CD1c-positive myeloid dendritic cell (primary cell): ENCODE measurements around the gene PITRM1.
"Not testable (repeated sequence)": the region's sequence is repeated elsewhere in the genome, so short reads cannot be mapped to it uniquely, and the experiment has no call there.

ENCODE experiments used
- DNase-seq: peaks from one replicate; pipeline ENCODE4 v3.0.0-alpha.2; 2016; ENCODE audit errors: extremely low spot score

PITRM1 gene

DNA sequence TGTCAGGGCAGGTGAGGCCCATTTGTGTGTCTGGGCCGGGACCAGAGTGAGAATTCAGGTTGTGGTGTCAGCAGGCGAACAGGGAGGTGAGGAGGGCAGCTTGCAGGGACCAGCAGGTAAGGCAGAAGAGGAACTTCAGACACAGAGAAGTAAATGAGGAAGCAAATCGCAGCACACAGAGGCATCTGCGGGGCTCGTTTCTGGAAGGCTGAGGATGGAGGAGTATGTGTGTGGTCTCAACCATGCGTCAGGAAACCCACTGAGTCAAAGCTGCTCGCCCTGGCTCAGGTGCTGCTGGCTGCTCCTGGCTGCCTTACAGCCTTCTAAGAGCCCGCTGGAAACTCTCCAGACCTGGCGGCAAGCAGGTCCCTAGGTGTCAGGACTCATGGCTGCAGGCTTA, 26.9 kb upstream of the PITRM1 start:
- no peak for DNase-seq

DNA sequence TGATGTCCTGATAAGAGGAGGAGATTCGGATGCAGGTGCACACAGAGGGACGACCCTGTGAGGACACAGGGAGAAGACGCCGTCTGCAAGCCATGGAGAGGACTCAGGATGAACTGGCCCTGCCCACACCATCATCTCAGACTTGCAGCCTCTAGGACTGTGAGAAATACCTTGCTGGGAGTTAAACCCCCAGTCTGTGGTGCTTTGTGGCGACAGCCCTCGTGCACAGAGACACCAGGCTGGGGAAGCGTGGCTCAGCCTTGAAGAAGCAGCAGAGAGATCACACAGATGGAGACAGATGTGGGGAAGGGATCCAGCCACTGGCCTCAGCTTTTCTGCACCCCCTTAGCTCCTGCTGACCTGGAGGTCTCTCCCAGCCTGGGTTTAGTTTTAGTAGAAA, 26.3 kb upstream of the PITRM1 start:
- no peak for DNase-seq

DNA sequence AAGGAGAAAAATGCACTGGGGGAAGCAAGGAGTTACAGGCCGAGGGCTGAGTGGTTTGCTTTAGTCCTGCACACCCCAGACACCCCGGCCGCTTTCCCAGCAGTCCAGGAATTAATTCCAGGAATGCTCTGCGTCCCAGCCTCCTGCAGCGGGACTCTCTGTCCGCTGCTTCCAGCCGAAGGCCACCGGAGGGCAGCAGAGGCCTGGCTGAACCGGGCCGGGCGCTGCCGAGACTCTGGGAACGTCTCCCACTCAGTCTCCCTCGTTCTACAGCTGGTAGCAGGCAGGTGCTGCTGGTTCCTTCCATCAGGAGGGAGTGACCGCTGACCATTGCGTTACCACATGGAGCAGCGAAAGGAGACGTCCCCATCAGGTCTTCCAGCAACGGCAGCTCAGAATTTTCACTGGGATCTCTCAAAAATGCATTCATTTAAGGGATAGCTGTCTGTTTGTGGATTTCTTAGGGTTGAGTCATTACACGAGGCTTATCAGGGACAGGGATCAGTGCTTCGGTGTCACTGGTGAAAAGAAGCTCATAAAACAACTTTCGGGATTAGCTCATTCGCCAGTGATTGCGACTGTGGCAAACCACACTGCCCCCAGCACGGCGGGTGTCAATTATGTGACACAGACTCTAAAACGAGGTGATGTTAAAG, 24.9 kb upstream of the PITRM1 start:
- DNase-seq: peak; percentile 64

DNA sequence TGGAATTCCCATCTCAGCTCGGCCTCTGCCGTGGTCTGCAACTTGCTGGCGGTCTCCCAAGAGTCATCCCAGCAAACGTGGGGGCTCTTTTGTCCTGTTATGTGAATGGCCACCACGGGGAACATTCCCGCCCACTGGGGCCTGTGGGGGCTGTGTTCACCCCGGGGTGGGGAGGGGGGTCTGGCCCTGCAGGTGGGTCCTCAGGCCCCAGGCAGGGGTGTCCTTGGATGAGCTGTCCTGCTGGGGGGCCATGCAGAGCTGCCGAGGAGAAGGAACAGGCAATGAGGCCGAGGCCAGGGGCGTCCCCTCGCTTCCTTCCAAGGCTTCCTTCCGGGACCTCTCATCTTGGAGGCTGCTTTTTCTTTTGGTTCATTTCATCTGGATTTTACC, 24.4 kb upstream of the PITRM1 start:
- DNase-seq: no peak

DNA sequence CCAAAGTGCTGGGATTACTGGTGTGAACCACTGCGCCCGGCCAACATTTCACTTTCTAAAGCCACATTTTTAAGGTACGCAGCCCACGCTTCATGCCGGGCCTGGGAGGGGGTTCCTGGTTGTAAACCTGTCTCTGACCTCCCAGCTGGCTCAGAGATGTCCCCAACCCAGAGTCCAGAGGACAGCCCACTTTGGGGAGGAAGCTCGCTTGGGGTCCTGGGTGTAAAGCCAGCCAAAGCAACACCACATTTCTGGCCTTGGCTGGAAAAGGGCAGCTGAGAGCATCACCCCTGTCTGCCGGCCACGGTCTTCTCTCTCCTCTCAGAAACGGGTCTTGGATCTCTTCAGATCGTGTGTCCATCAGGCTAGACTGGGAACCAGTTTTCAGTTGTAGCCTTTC, 23.9 kb upstream of the PITRM1 start:
- DNase-seq: no peak

DNA sequence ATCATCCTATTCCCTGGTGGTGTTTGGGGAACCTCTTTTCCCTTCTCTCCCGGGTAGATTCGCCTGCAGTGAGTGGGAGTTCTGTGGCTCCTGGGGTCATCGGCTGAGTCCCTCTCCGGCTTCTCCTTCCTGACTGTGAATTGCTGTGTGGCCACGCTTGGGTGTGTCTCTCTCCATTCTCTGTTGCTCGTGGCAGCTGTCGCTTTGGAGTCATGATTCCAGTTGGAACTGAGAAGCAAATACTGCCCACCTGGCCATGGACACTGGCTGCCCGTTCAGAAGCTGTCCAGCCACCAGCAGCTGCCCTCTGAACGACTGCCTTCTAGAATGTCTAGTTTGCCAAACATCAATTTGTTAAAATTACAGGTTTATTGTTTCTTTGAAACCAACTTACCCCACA, 23.1 kb upstream of the PITRM1 start:
- DNase-seq: no peak

DNA sequence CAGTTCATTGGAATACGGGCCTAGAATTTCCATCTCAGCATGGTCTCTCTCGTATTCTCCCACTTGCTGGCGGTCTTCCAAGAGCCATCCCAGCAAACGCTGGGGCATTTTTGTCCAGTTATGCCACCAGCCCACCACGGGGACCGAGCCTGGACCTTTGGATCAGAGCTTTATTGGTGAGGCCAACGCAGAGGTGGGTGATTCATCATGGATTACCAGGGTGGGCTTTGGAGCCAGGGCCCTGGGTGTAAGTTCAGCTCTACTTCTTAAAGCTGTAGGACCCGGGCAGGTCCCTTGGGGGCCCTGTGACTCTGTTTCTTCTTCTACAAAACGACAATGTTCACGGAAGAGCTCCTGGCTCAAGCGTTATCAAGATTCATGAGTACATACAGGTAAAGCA, 22.7 kb upstream of the PITRM1 start:
- no peak for DNase-seq

DNA sequence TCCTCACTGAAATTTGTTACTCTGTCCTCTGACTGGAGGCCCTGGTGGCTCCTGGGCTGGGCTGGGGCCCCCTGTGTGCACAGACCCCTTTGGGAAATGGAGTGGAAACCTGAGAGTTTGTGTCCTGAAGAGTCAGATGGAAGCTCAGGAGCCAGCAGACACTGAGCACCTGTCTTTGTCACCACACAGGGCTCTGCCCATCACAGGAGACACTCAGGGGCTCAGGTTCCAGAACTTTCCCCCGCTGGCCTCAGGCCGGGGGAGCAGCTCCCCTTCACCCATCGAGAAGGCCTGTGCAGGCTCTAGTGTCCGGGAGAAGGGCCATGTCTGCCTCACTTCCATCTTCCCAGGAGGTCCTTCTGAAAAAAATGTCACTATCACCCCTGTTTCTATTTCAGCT, 22.3 kb upstream of the PITRM1 start:
- DNase-seq: no peak

DNA sequence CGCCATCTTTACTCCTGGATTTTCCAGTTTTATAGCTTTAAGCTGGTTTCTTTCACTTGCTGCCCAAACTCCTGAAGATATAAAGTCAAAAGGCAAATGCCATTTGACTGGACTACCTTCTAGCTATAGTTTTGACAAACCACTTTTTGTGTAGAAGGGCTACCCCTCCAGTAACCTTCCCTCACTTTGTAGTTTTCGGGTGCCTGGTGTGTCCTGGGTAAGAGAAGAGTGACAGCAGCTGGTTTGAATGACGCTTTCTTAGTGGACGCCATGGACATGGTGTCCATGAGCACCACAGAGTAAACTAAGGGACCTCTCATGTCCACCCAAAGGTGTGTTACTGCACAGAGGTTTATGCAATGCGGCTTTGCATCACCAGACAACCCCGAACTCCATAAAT, 21.2 kb upstream of the PITRM1 start:
- no peak for DNase-seq

DNA sequence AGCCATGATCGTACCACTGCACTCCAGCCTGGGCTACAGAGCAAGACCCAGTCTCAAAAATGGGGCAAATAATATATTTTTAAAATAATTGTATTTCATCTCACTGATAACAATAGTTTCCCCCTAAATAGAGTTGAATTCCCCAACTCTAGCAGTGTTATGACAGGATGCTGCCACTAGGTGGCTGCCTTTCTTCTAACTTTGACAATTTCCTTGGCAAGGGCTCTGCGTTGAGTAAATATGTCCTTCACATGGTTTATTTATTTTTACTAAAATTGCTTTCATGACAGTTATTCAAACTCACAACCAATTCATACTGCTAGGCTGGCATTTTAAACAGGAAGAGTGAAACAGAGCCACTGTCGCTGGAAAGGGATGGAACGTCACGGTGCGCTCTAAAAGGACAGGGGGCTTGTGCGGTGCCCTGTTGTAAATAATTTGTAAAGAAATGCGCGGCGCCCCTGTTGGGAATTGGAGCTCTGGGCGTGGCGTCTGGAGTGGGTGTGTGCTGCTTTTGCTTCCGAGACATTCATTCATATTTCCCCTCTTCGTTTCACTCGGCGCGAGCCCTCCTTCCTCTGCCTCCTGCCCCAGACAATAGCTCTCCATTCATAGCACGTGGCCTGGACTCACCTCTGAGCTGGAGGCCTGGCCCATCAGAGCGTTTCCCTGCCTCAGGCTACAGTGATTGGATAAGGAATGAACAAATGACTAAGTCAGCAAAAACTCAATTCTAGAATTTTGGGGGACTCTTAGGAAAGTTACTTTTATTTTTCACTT, 20.5 kb upstream of the PITRM1 start:
- DNase-seq: peak; percentile 70

DNA sequence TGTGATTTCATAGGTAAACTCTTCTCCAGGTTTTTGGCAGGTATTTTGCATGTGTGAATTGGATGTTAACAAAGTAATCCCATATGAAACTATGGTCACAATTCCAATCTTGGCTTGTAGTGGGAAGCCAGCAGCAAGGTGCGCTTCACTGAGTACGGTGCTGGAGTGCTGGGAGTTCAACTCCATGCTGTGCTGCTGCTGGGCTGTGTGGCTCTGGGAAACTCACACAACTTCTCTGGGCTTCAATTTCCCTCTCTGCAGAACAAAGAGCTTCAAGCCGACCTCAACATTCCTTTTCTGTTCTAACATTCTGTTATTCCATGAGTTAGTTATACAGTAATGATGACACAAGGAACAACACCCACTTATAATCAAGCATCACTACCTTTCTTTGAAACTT, 18.2 kb upstream of the PITRM1 start:
- no peak for DNase-seq

DNA sequence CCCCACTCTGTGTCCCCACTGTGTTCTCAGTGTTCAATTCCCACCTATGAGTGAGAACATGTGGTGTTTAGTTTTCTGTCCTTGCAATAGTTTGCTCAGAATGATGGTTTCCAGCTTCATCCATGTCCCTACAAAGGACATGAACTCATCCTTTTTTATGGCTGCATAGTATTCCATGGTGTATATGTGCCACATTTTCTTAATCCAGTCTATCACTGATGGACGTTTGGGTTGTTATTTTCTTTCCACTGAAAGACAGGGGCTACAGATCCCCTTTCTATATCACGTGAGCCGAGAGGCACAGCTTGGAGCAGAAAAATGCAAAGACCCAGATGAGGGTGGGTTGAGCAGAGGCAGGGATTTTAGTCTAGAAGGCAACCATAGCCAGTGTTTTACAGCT, 14.6 kb upstream of the PITRM1 start:
- not testable (repeated sequence) for DNase-seq

DNA sequence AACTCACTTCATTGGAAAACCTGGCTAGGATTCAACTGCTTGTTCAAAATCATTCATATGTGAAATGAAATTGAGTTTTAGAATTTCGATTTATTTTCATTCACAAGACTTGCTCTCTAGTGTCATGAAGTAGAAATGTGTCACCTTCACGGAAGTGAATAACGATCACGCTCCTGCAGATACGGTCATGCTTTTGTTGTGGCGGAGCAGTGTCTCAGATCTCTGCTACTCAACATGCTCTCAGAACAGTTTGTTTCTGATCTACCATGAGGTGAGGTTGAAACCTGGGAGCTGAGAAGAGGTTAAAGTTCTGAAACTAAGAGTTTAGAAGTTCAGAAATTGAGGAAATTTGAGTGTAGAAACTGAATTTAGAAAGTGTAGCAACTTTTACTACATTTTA, 13.8 kb upstream of the PITRM1 start:
- DNase-seq: no peak

DNA sequence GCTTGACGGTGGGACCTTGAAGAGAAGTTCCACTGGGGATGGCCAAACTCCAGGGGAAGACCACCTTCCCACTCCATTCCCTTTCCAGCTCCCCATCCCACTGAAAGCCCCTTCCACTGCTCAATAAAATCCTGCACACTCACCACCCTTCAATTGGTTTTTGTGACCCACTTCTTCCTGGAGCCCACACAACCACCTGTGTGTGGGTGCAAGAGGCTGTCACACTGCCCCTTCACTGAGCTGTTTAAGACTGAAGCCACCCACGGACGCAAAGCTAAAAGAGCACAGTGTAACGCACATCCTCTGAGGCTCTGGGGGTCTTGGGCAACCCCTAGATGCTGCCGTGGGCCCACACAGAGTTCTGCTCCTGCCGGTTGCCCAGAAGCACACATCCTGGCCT, 12.8 kb upstream of the PITRM1 start:
- no peak for DNase-seq

DNA sequence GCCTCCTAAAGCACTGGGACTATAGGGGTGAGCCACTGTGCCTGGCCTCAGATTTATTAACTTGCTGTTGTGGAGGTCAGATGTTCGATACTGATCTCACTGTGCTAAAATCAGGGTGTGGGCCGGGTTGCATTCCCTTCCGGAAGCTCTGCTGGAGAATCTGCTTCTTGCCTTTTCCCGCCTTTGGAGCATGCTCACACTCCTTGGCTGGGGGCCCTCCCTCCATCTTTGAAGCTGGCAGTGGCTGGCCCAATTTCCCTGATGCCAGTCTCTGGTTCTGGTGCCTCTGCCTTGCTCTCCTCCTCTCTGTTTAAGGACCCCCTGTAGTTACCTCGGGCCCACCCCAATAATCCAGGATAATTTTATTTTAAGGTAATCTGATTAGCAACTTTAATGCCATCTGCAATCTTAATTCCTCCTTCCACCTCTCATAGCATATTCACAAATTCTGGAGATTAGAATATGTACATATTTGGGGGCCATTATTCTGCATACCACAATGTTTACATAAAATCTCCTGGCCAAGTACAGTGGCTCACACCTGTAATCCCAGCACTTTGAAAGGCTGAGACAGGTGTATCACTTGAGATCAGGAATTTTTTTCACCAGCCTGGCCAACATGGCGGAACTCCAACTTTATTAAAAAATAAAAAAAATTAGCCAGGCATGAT, 7.9 kb upstream of the PITRM1 start:
- no peak for DNase-seq

DNA sequence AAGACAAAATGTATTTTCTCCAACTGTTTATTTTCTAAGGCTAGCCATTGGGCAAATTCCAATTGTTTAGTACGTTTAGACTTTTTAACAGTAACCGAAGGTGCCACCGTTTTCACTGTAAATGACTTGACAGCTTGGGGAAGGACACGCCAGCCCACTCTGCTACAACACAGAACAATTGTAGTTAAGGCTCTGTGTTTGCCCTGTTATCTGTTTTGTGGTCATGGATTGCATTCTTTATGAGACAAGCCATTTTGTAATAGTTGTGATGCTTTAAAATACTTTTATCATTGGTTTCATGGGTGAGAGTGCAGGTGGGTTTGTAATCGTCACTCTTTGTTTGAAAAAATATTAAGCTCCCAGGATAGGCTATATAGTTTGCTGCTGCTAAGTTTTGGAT, 6.6 kb upstream of the PITRM1 start:
- DNase-seq: no peak

DNA sequence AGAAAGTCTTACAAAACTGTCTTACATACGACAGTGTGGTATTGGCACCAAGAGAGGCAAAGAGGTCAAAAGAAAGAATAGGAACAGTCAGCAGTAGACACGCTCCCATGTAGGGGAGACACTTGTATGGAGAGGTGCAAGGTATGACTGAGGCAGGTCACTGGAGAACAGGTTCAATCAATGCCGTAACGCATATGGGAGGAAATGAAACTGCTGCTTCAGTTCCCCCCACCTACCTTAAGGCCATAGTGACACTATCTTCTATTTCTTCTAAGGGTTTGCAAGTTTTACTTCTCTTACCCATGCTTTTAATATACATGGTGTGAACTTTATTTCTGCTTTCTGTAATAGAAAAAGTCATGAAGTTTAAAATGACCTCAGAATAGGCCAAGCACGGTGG, 5.5 kb upstream of the PITRM1 start:
- DNase-seq: no peak

DNA sequence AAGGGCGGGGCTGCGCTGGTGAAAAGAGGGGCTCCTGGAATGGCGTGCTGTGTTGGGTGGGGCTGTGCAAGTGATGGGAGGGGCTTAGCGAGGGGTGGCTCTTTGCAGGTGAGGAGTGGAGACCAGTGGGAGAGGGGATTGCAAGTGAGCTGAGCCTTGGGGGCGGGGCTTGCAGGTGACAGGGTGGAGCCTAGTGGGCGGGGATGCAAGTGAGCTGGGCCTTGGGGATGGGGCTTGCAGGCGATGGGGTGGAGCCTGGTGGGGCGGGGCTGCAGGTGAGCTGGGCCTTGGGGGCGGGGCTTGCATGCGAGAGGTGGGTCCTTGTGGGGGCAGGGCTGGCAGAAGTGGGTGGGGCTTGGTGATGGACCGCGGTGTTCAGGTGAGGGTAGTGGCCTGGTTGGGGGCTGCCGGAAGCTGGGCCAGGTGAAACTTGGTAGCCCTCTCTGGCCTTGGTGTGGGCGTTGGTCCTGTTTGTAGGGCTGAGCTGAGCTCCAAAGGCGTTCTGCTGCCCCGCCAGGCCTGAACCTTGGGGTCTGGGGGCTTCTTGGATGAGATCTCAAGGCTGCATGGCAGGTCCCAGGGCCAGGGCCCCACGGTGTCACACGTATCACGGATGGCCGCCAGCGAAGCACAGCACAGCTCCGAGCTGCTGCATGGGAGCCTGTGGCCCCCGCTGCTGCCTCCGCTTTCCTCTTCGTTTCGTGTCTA, 743 bp upstream of the PITRM1 start:
- DNase-seq: no peak

DNA sequence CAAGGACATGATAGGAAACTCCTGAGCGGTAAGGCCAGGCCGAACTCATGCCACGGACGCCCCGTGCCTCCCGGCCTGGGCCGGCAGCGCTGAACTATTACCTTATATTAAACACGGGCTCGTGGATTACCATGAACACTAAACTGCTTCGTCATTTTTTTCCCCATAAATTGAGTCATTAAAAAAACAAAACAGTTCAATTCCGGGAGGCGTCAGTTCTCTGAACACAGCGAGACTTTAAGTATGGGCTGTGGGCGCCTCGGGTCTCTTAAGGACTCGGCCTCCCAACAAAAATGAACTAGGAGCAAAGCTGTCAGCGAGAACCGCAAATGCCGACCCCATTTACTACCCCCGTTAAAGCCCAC, 519 bp downstream of the PITRM1 start:
- DNase-seq: peak; percentile 82

DNA sequence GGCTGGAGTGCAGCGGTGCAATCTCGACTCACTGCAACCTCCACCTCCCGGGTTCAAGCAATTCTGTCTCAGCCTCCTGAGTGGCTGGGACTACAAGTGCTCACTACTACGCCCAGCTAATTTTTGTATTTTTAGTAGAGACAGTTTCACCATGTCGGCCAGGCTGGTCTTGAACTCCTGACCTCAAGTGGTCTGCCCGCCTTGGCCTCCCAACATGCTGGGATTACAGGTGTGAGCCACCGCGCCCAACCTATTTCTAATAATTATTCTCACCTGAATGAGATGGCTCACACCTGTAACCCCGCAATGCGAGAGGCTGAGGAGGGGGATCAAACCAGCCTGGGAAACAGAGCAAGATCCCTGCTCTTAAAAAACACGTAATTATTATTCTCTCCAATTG, 1.1 kb downstream of the PITRM1 start:
- not testable (repeated sequence) for DNase-seq

DNA sequence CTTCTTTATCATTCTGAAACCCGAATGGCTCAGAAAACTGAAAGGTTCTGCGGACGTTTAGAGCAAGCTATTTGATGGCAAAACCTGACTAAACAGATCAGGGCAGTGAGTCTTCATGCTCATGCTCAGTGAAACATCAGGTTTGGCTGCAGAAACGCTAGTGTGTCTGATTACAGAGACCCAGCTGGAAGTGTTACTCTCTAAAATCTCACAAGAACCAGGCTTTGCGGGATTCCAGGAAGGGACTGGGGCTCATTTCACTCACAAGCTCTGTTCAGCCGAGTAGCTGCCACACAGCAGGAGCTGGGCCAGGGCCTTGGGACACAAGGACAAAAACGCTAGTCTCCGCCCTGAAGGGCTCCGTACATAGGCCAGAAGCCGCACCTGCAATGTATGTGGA, 2.9 kb downstream of the PITRM1 start:
- DNase-seq: no peak

DNA sequence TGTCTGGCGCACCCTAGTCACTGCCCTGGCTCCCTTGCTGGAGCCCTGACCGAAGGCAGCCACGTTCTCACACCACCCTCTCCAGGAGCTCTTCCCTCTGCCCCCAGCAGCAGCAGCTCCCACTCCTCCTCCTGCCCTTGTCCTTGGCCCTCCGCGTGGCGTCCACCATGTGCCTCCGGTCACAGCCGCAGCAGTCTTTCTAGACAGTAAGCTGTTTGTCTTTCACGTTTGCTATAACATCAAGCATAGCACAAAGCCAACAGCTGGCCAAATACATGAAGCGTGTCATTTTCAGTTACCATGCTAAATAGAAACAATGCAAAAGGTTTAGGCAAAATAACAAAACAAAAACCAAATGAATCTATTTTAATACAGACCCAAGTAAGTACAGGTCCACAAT, 3.3 kb downstream of the PITRM1 start:
- DNase-seq: no peak
